T-helper 9 cell (primary cell): Measurements from ENCODE around the gene GPAT3.
"Not testable (repeated sequence)": the region's sequence is repeated elsewhere in the genome, so short reads cannot be mapped to it uniquely, and the experiment has no call there.

Experiments
- DNase-seq: peaks from one replicate; pipeline ENCODE4 v3.0.0-alpha.2; 2020

Gene GPAT3

DNA sequence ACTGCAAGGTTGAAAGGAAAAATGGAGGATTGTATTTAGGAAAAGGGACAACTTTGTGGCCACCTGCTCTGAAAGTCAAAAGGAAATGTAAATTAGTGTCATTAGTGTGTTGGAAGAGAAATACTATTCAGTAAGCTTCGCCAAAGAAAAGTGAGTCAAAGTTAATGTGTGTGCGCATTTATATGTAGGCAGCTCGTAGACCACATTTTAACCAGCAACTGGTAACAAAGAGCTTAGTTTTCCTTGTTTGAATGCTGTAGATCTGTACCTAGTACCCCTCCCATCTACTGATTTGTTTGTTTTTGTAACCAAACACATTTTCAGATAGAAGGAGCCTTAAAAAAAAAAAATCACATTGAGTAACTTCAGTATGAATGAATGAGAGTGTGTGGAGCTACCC is 69.3 kb downstream of the GPAT3 start:
- DNase-seq, result no peak

DNA sequence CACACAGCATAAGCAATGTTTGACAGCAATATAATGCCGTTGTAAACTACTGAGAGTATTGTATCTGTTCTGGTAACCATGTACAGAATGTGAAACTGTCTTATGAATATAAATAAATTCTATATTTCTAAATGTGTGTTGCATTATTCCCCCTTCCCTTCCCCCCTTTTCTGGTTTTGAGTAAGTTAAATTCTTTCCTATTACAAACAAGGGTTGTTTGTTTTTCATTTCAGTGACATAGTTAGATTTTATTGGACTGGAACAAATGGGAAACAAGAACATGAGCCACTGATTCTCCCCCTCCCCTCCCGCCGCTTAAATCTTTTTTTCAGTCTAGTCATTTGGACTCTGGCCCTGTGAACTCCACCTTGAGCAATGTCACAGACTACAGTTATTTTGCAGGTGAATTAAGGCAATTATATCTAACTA is 69.8 kb downstream of the GPAT3 start:
- DNase-seq, result no peak

DNA sequence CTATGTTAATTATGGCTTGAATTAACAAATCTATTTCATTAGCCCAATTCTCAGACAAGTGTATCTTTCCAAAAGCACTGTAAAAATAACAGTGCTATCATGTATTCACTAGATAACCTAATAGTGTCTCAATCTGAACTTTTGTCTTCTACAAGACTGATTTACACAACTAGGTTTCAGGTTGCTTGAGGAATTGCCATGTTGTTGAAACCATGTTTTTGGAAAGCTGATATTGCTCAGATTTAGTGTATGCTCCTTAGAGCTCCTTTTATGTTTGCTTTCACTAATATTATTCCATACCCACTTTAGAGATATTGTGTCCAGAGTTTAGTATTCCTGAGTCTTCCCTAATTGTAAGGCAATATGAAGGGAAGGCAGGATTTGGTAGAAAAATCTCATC is 70.6 kb downstream of the GPAT3 start:
- DNase-seq, result no peak

DNA sequence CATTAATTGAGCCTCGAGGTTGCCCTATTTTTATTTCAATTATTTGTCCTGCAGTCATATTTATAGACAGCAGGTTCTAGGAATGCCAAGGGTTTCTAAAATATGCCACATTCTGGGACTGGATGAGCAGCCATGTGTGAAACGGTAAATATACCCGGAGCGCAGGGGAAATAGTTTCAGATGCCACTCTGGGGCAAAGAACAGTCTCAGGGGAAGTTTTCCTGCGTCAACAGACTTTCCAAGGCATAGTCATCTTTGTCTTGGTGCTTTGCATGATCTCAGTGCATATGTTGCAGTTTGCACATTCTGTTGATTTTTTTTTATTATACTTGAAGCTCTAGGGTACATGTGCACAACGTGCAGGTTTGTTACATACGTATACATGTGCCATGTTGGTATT is 71.0 kb downstream of the GPAT3 start:
- no peak for DNase-seq

DNA sequence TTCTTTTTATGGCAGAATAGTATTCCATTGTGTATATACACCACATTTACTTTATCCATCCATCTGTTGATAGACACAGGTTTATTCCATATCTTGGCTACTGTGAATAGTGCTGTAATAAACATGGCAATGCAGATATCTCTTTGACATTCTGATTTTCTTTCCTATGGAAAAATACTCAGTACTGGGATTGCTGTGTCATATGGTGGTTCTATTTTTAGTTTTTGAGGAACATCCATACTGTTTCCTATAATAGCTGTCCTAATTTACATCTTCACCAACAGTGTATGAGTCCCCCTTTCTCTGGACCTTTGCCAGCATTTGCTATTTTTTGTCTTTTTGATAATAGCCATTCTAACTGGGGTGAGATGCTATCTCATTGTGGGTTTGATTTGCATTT is 73.5 kb downstream of the GPAT3 start:
- no peak for DNase-seq

DNA sequence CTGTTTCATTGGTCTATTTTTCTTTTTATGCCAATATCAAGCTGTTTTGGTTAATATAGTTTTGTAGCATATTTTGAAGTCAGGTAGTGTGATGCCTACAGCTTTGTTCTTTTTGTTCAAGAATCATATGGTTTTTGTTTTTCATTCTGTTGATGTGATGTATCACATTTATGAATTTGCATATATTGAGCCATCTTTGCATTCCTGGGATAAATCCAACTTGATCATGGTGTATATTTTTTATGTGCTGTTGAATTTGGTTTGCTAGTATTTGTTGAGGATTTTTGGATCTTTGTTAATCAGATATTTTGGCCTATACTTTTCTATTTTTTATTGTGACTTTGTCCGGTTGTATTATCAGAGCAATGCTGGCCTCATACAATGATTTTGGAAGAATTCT is 74.8 kb downstream of the GPAT3 start:
- DNase-seq, result no peak

DNA sequence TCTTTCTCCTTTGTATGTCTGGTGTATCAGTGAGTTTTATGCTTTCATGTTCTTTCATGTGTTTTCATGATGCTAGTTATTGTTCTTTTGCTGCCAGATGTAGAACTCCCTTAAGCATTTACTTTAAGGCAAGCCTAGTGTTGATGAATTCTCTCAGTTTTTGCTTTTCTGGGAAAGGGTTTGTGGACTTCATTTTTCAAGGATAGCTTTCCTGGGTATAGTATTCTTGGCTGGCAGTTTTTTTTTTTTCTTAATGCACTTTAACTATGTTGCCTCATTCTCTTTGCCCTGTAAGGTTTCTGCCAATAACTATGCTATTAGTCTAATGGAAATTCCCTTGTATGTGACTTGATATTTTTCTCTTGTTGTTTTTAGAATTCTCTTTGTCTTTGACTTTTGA is 77.1 kb downstream of the GPAT3 start:
- DNase-seq, result no peak

DNA sequence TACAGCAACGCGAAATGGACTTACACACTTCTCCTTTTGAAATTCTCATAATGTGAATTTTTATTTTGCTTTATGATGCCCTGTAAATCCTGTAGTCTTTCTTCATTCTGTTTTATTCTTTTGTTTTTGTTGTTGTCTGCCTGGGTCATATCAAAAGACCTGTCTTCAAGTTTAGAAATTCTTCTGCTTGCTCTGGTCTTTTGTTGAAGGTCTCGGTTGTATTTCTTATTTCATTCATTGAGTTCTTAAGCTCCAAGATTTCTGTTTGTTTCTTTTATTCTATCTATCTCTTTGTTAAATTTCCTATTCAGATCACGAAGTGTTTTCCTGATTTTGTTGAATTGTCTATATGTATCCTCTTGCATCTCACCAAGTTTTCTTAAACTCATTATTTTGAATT is 78.1 kb downstream of the GPAT3 start:
- DNase-seq, result no peak

DNA sequence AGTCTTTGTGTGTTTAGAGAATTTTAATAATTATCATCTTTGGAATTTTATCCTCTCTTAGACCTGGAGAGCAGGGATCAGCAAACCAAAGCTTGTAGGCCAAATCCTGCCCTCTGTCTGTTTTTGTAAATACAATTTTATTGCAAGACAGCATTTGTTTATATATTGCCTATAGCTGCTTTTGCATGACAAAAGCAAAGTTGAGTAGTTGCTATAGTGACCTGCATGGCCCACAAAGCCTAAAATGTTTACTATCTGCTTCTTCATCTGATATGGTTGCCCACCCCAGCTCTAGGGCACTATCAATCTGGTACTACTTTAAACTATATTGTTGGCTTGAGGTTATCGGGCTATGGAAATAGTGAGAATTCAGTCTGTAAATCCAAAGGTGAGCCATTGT is 80.3 kb downstream of the GPAT3 start:
- no peak for DNase-seq

DNA sequence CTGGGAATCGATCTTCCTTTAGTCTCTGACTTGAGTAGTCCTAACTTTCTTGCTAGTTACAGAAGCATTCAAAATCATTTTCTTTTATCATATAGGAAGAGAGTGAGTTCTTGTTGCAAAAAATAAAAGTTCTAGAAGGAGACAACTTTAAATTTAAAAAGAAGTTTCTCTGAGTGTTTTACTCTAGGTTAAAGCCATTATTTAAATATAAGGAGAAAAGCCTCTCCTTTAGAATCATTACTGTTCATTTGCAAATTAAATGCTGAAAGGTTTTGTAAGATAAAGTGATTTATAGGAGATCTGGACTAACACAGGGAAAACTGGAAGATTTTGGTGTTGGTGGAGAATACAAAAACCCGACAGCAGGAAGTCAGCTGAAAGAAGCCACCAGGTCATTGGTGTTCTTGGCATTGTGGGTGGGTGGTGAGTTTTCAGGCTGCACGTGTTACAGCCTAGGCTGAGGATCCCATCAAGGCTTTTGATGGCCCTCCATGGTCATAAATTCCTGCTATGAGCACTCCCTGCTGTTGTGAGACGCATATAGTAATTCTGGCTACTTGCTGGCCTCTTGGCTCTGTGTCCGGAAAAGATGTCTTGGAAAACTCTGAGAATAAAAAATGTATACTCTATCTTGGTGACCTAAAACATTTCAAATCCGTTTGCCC is 81.6 kb downstream of the GPAT3 start:
- DNase-seq, result no peak

DNA sequence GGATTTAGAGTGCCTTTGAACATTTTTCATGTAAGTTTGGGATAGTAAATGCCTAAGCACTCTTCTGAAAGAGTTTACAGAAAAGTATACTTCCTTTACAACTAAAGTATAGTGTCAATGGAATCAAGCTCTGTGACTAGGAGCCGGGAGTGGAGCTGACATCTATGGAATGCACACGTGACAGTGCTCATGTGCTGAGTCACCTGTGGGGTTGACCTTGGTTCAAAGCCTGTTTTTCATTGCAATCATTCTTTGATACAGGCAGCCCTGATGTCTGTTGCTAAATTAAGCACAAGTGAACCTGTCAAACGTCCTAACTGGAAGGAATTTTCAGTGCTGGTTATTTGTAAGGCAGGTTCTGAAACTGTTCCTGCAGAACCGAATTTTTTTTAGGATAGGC is 82.5 kb downstream of the GPAT3 start:
- no peak for DNase-seq

DNA sequence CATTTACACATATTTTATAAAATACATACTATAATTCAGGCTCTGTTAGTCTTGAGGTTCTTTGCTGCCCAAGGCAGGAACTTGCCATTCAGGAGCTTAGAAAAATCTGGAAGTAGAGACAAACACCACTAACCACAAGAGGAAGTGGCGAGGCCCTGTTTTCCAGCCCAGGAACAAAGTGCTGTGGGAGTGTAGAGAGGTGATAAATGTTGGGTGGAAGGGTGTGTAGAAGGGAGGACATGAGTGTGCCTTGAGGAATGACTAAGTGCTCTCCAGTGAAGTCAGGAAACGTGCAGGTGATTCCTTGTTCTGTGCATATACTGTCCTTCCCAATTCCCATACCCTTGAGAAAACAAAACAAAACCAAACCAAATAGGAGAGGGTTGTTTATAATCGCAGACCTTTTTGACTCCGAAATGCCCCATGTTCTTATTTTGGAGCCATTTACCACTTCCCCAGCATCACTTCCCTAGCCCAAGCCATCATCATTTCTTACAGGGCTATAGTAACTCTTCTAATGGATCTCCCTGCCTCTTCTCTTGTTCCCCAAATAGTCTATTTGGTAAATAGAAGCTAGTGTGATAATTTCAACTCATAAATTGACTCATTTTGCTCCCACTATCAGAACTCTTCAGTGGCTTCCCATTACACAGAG is 83.2 kb downstream of the GPAT3 start:
- DNase-seq, result no peak

DNA sequence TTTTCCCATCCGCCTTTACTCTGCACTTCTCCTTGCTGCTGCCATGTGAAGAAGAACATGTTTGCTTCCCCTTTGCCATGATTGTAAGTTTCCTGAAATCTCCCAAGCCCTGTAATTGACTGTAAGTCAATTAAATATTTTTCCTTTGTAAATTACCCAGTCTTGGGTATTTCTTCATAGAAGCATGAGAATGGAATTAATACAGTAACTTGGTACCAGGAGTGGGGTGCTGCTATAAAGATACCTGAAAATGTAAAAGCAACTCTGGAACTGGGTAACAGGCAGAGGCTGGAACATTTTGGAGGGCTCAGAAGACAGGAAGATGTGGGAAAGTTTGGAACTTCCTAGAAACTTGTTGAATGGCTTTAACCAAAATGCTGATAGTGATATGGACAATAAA is 86.2 kb downstream of the GPAT3 start:
- DNase-seq, result not testable (repeated sequence)

DNA sequence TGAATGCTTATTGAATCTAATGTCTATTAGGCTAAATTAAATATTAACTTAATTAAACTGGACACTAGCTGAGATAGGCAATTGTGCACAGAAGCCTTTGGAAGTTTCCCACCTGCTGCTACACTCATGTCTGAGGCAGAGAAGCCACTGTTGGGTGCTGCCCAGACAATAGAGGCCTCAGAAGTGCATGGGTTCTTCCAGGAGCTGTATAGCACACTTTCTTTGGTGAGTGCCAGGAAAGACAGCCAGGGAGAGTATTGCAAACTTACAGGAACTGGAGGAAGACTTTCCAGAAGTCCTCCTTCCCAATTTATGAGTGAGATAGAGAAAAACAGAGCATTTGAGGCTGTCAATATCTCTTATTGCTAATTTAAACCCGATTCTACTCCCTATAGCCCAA is 89.9 kb downstream of the GPAT3 start:
- no peak for DNase-seq

DNA sequence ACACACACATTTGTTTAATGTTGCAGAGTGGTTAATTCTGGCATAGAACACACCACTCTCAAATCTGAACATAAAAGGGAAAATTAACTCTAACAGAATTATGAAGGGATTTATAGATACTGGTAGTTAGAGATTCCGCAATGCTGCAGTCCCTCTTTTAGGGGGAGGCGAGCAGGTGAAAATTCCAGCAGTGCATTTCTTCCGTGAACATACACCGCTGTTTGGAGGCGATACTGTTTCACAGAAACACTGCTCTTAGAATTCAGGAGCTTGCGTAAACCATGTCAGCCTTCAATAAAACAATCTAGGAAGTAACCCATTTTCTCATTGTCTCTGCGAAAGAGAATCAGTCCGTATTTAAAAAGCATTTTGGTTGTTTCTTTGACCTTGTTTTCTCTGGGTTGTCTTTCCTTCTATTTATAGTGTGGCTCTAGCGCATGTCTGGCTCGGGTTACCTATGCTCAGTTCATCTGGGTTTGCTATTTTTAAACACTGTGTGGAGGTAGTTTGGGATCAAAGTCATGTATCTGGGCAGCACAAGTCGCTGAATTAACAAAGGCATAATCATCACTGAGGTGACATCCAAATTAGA is 90.4 kb downstream of the GPAT3 start:
- no peak for DNase-seq

DNA sequence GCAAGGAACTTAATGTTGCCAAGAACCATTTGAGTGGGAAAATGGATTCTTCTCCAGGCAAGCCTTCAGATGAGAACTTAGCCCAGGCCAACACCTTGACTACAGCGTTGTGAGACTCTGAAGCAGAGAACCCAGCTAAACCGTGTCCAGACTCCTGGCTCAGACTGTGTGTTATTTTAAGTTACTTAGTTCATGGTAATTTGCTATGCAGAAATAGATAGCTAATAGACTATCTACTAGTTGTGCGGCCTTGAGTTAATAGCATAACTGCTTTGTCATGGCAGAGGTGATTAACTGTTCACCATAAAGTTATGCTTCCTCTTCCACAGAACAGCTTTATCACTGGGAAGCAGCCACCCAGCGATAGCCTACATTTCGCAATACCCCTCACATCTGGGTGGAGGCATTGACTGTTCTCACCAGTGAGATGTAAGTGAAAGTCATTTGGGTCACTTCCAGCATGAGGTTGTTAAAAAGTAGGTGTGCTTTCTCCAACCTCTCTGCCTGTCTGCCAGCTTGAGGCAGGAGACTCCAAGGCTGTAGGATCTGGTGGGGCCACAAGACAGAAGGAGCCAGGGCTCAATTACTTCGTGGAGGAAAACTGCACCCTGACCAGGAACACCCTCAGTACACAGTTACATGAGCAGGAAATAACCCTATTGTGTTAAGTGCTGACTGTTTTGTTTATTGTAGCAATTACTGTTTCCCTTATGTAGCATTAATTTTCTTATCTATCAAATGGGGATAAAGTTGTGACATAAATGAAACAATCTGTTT is 94.2 kb downstream of the GPAT3 start:
- no peak for DNase-seq

DNA sequence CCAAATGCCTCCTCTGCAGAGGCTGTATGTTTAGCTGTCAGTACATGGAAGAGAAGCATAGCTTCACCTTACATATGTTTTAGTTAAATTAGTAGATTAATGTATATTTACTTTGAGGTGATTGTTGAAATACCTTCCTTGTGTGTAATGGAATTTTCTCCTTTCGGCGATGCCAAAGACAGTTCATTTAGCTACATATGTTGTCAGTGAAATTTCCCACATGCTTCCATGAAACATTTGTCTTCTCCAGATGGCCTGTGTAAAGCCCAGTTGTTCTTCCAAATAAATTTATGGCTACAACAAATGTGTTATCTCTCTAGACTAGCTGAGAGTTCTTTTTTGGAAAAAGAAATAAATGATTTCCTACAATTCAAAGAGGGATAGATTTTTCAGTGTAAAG is 95.2 kb downstream of the GPAT3 start:
- DNase-seq, result no peak

DNA sequence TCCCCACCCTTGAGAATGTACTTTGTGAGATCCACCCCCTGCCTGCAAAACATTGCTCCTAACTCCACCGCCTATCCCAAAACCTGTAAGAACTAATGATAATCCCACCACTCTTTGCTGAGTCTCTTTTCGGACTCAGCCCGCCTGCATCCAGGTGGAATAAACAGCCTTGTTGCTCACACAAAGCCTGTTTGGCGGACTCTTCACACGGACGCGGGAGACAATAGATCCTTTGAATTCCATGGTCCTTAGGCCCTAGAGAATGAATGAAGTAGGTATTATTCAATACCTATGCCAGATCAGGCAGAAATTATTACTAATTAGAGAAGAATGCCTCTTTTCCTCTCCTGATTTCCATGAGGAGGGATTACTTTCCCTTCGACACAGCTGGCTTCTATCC is 101.0 kb downstream of the GPAT3 start:
- DNase-seq, result no peak

DNA sequence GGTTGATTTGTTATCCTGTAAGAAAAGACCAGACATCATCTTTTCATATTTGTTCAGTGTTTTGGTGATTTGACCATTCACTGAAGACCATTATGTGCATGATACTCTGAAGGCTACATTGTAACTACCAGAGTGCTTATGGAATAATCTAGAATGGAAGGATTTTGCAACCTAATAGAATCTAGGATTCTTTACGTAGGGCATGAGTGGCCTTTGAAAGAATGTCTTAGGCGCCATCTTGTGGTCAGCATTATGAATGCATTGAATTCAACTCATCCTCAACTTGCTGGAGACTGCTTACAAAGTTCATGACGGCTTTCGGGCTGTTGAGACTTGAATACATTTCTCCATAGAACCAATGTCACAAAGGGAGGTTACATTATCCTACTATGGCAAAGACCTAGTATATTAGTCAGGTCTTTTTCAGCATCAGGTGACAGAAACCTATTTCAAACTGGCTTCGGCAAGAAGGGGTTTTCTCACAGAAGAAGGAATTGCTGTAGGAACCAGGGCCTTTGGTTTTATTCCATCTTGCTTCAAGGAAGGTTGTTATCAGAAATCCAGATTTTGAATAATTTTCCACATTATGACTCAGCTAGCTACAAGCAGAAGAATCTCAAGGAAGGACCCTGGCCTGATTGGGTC is 104.1 kb downstream of the GPAT3 start:
- peak; percentile 39 for DNase-seq

DNA sequence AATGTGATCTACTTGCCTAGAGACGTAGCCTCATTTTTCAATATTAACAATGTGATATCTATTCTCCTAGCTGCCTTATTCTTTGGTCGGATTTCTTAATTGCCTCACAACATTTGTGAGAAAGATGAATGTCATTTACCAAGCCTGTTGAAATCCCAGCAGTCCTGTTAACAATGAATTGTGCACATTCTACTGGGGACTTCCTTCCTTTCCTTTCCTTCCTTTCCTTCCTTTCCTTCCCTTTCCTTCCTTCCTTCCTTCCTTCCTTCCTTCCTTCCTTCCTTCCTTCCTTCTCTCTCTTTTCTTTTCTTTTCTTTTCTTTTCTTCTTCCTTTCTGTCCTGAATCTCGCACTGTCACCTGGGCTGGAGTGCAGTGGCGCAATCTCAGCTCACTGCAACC is 107.1 kb downstream of the GPAT3 start:
- DNase-seq, result no peak

DNA sequence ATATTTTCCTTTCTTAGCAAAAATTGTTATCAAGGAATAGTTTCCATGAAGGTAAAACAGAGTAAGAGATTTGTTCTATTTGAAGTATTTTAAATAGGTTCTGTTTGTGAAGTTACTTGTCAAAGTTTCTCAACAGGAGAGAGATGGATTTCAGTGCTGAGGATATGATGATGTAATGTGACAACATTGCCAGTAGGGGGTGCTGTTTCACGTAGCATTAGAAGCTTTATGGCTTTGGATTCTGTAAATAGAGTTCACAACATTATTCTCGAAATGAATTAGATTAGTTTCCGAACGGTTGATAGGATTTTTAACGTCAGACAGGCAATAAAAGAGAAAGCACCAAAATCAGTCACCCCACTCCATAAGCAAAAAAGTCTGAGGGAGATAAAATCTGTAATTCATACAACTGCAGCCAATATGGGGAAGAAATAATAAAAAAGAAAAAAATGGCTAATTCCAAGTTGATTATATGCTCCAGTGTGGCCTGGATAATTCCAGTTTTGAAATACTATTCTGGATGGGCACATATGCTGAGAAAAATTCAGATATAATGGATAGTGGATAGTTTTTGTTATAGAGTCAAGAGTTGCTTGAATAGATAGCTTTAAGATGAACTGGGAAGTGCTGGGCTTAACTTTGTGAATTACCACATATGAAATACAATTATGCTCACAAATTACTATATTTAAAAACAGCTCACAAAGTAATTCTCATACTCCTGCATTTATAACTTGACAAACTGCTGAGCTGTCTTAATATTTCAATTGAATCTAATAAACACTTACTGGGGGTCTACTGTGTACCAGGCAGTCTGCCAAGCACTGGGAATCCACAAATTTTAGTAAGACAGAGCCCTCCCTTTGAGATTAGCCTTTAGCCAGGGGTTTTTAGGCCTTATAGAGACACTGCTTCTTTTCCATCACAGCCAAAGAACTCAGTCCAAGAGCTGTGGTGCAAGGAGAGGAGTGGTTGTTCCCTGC is 109.1 kb downstream of the GPAT3 start:
- DNase-seq, result no peak
